Kidney (tissue), 14 donors: ENCODE measurements around the gene ROCK2. TPM values are rescaled to one million over a fixed set of nuclear protein-coding genes. Genes with fewer than 3 reads are reported as not detected.

ENCODE experiments used
- DNase-seq, 5 donors: peaks; one replicate each; pipeline ENCODE4 v3.0.0-alpha.2; 2013 to 2020
- FAIRE-seq: peaks from 2 replicates; lab custom pipeline; 2012; peaks lifted over from hg19 to GRCh38; lab: Jason Lieb, UNC
- H3K27ac ChIP-seq, 2 donors: one replicate each; pipeline ENCODE4 v1.7.0; 2013; ENCODE audit warnings: low read depth in 2 of 2, low read length in 2 of 2, inconsistent platforms in 1 of 2
- H3K27me3 ChIP-seq: one replicate; pipeline ENCODE4 v1.7.1; 2013; ENCODE audit warnings: low read length, inconsistent platforms; ENCODE audit not compliant: control insufficient read depth, insufficient read depth
- H3K36me3 ChIP-seq, 3 donors: one replicate each; pipeline versions ENCODE4 v1.7.0 to v1.7.1; 2013; ENCODE audit warnings: low read length in 3 of 3, control low read depth in 1 of 3, inconsistent platforms in 1 of 3; ENCODE audit not compliant: insufficient read depth in 3 of 3, control insufficient read depth in 2 of 3
- H3K4me1 ChIP-seq, 3 donors: one replicate each; pipeline versions ENCODE4 v1.7.0 to v1.7.1; 2013; ENCODE audit warnings: low read length in 3 of 3, inconsistent platforms in 1 of 3, low read depth in 1 of 3; ENCODE audit not compliant: control insufficient read depth in 2 of 3, insufficient read depth in 2 of 3
- H3K4me3 ChIP-seq, 3 donors: one replicate each; pipeline versions ENCODE4 v1.7.0 to v1.8.1; 2013; ENCODE audit warnings: low read length in 3 of 3, control low read depth in 1 of 3, inconsistent platforms in 1 of 3
- H3K9ac ChIP-seq, 3 donors: one replicate each; pipeline versions ENCODE4 v1.7.0 to v1.7.1; 2013; ENCODE audit warnings: low read length in 3 of 3, control low read depth in 1 of 3, inconsistent platforms in 1 of 3
- H3K9me3 ChIP-seq, 3 donors: one replicate each; pipeline versions ENCODE4 v1.7.0 to v1.7.1; 2013; ENCODE audit warnings: low read length in 3 of 3, control low read depth in 1 of 3, inconsistent platforms in 1 of 3; ENCODE audit not compliant: control insufficient read depth in 2 of 3, insufficient read depth in 1 of 3
- CTCF ChIP-seq: IDR thresholded peaks from 3 replicates; pipeline ENCODE4 v1.5.1; 2012; ENCODE audit warnings: mild to moderate bottlenecking, moderate library complexity, borderline replicate concordance; ENCODE audit not compliant: insufficient read depth; ENCODE audit errors: extremely low read depth
- intact Hi-C: fragments of 100-400 bp; cut with DNase I; formaldehyde crosslinking; loops from one replicate; pipeline ENCODE4 v1.11.1; 2022
- polyA plus RNA-seq: library from polyadenylated mRNA; stranded (reverse); fragments of 350-450 nt; fragmentation: Illumina TruSeq; extraction: RNeasy Lipid Tissue Mini Kit (QIAGEN cat#74804); gene quantifications from one replicate; pipeline ENCODE4 v1.2.3, GENCODE V29; 2014; ENCODE audit warnings: low read depth, low replicate concordance; ENCODE audit not compliant: insufficient read depth
- total RNA-seq: library from RNA; stranded (reverse); fragmentation: NEBNext Ultra II Directional; extraction: Animal tissue kit (Norgen Biotek cat#: 25700); gene quantifications from one replicate; pipeline ENCODE4 v1.2.1, GENCODE V29; 2021
- donor health status: control.
- donor health status: control.
- donor health status: control.
- donor health status: control.
- donor health status: control.
- donor health status: DM: yes; HTN: yes; CAD: no.
- donor health status: Normal renal cell carcinoma (clear cell type).

ROCK2 gene
- total and polyA plus RNA-seq, 2 donors from 2014 or later: 6.7 to 58.3 TPM

GRCh38 chr2:11352781-11353537 lies 8.5 kb upstream of the ROCK2 start:
- Histone ChIP-seq H3K4me1 (peaks cover 0 to 9% (median 0%) of the 10 kb centered on the region in 3 donors), H3K27me3 (no peaks in the 10 kb centered on the region), H3K4me3 (no peak overlapping the region), H3K9ac (no peak overlapping the region), H3K36me3 (no peaks in the 10 kb centered on the region), H3K9me3 (no peaks in the 10 kb centered on the region), H3K27ac (no peak overlapping the region)
- TF ChIP-seq CTCF: no peak
- intact Hi-C loops: no loop called here
- DNase-seq (peak in 1 of 5 donors; percentile 24), FAIRE-seq (no peak)

- FAIRE-seq (no peak), DNase-seq (peak in 4 of 5 donors; percentile 70 to 83 (median 72))
- TF ChIP-seq CTCF: no peak
- H3K4me3 ChIP-seq: no peak overlapping the region
- no peak overlapping the region for H3K27ac ChIP-seq
- no peak overlapping the region for H3K9ac ChIP-seq
- H3K27me3 ChIP-seq: no peaks in the 10 kb centered on the region
- intact Hi-C loops: no loop called here
- H3K36me3 ChIP-seq: no peaks in the 10 kb centered on the region
- H3K4me1 ChIP-seq: peaks cover 0 to 8% (median 0%) of the 10 kb centered on the region in 3 donors
- H3K9me3 ChIP-seq: no peaks in the 10 kb centered on the region
Measured at GRCh38 chr2:11348209-11348749, 3.8 kb upstream of the ROCK2 start.

- no peak for FAIRE-seq
- no peak for TF ChIP-seq CTCF
- intact Hi-C loops: no loop called here
- Histone ChIP-seq H3K36me3 (no peaks in the 10 kb centered on the region), H3K9me3 (no peaks in the 10 kb centered on the region), H3K9ac (no peak overlapping the region), H3K27me3 (no peaks in the 10 kb centered on the region), H3K27ac (no peak overlapping the region), H3K4me3 (no peak overlapping the region), H3K4me1 (peaks cover 0 to 8% (median under 1%) of the 10 kb centered on the region in 3 donors)
- no peak for DNase-seq
Measured at GRCh38 chr2:11347403-11347959, 3.0 kb upstream of the ROCK2 start.
